Naive B cell (primary cell): Measurements from ENCODE around the gene WLS. TPM values are rescaled to one million over a fixed set of nuclear protein-coding genes. Genes with fewer than 3 reads are reported as not detected.

Experiments used
- ATAC-seq, 2 donors: fragments of 150-1000 bp; cut with Tn5 transposase; 2 replicates each; pipeline ENCODE4 v1.10.0; 2021; ENCODE audit warnings: low read depth in 2 of 2, mild to moderate bottlenecking in 2 of 2, moderate library complexity in 2 of 2
- DNase-seq: peaks from one replicate; pipeline ENCODE4 v3.0.0; 2022
- H3K27ac Mint-ChIP-seq, 6 donors: one replicate each; pipeline ENCODE4 v1.8.0; 2020 to 2022; ENCODE audit warnings: mild to moderate bottlenecking in 6 of 6, mixed read lengths in 6 of 6, moderate library complexity in 5 of 6, inconsistent platforms in 2 of 6
- H3K27me3 Mint-ChIP-seq, 3 donors: one replicate each; pipeline ENCODE4 v1.8.0; 2021 to 2022; ENCODE audit warnings: mixed read lengths in 3 of 3, mild to moderate bottlenecking in 1 of 3
- H3K36me3 Mint-ChIP-seq, 2 donors: one replicate each; pipeline ENCODE4 v1.8.0; 2020 to 2022; ENCODE audit warnings: mixed read lengths in 2 of 2, inconsistent platforms in 1 of 2, mild to moderate bottlenecking in 1 of 2
- H3K4me1 Mint-ChIP-seq, 3 donors: one replicate each; pipeline ENCODE4 v1.8.0; 2020 to 2022; ENCODE audit warnings: mixed read lengths in 3 of 3, inconsistent platforms in 1 of 3, mild to moderate bottlenecking in 1 of 3, moderate library complexity in 1 of 3
- H3K4me3 Mint-ChIP-seq, 8 donors: one replicate each; pipeline ENCODE4 v1.8.0; 2020 to 2022; ENCODE audit warnings: mild to moderate bottlenecking in 8 of 8, mixed read lengths in 8 of 8, moderate library complexity in 8 of 8, inconsistent platforms in 2 of 8
- H3K9me3 Mint-ChIP-seq, 7 donors: one replicate each; pipeline ENCODE4 v1.8.0; 2020 to 2022; ENCODE audit warnings: mixed read lengths in 7 of 7, mild to moderate bottlenecking in 5 of 7, inconsistent platforms in 2 of 7, moderate library complexity in 1 of 7
- polyA plus RNA-seq, 6 donors: library from polyadenylated mRNA; unstranded; fragments of 300-500 nt; fragmentation: Illumina TruSeq; gene quantifications; one replicate each; pipeline ENCODE4 v1.2.3, GENCODE V29; 2021; ENCODE audit warnings: low read depth in 6 of 6

Gene WLS
- polyA plus RNA-seq, 6 donors from 2014 or later, result 0.78 TPM; not detected in 5

- Mint-ChIP-seq H3K4me3 (no peak overlapping the region), H3K27me3 (peaks cover 0 to 4% (median 0%) of the 10 kb centered on the region in 3 donors), H3K36me3 (no peaks in the 10 kb centered on the region), H3K4me1 (peaks cover 4 to 7% (median 4%) of the 10 kb centered on the region in 3 donors), H3K27ac (peak overlapping the region in 1 of 6 donors; percentile 27), H3K9me3 (no peaks in the 10 kb centered on the region)
- DNase-seq (no peak), ATAC-seq (no peak)
Observed at GRCh38 chr1:68121536-68121935, 110.8 kb downstream of the WLS start.

DNA sequence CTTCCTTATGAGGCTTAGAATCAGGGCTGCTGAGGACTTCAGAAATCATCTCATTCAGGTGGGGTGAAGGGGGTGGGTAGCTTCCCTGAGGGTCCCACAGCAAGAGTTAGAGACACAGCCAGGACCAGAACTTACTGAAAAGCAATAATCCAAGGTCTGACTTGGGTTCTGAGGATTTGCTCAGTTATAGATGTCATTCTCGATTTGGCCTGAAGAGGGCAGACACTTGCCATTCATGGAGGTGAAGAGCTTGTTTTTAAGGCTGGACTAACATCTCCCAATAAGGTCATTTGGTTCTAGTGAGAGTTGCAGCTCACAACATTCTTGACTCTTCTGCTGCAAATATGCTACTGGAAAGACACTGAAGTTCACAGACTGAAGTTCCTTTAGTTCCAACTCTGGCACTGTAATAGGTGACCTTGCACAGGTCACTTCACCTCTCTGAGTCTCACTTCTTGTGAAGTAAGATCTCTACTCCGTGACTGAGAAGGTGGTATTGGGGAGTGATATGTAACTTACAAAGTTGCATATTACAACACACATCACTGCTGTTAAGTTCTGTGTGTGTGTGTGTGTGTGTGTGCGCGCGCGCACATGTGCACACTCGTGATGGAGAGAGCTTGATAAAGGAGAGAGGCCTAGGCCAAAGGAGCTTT is 112.1 kb downstream of the WLS start:
- H3K27me3 Mint-ChIP-seq, result peaks cover 0 to 5% (median 4%) of the 10 kb centered on the region in 3 donors
- ATAC-seq (no peak), DNase-seq (peak; percentile 33)
- no peak overlapping the region for H3K4me3 Mint-ChIP-seq
- H3K36me3 Mint-ChIP-seq, result no peaks in the 10 kb centered on the region
- H3K9me3 Mint-ChIP-seq, result no peaks in the 10 kb centered on the region
- H3K4me1 Mint-ChIP-seq, result peaks cover 4 to 7% (median 4%) of the 10 kb centered on the region in 3 donors
- H3K27ac Mint-ChIP-seq, result no peak overlapping the region

- Mint-ChIP-seq H3K4me3 (no peak overlapping the region), H3K9me3 (no peaks in the 10 kb centered on the region), H3K36me3 (no peaks in the 10 kb centered on the region), H3K27ac (no peak overlapping the region), H3K27me3 (peaks cover 0 to 5% (median 4%) of the 10 kb centered on the region in 3 donors), H3K4me1 (peaks cover 4 to 7% (median 4%) of the 10 kb centered on the region in 3 donors)
- ATAC-seq (no peak), DNase-seq (no peak)
Observed at GRCh38 chr1:68119445-68119844, 112.9 kb downstream of the WLS start.

- no peaks in the 10 kb centered on the region for H3K9me3 Mint-ChIP-seq
- peak overlapping the region in 1 of 8 donors; percentile 35 for H3K4me3 Mint-ChIP-seq
- H3K36me3 Mint-ChIP-seq, result no peaks in the 10 kb centered on the region
- ATAC-seq, result no peak
- DNase-seq, result no peak
- peaks cover 4 to 7% (median 4%) of the 10 kb centered on the region in 3 donors for H3K4me1 Mint-ChIP-seq
- no peak overlapping the region for H3K27ac Mint-ChIP-seq
- H3K27me3 Mint-ChIP-seq, result peaks cover 4 to 7% (median 5%) of the 10 kb centered on the region in 3 donors
Observed at GRCh38 chr1:68117416-68117815, 114.9 kb downstream of the WLS start.

- H3K4me3 Mint-ChIP-seq, result no peak overlapping the region
- H3K9me3 Mint-ChIP-seq, result no peaks in the 10 kb centered on the region
- H3K27me3 Mint-ChIP-seq, result peaks cover 4 to 11% (median 6%) of the 10 kb centered on the region in 3 donors
- H3K36me3 Mint-ChIP-seq, result no peaks in the 10 kb centered on the region
- peak overlapping the region in 1 of 6 donors; percentile 32 for H3K27ac Mint-ChIP-seq
- peaks cover 4 to 7% (median 4%) of the 10 kb centered on the region in 3 donors for H3K4me1 Mint-ChIP-seq
- DNase-seq (peak; percentile 28), ATAC-seq (no peak)
Observed at GRCh38 chr1:68116643-68117235, 115.6 kb downstream of the WLS start.

GRCh38 chr1:68115308-68115707 is 117.0 kb downstream of the WLS start:
- H3K4me3 Mint-ChIP-seq, result no peak overlapping the region
- H3K9me3 Mint-ChIP-seq, result no peaks in the 10 kb centered on the region
- no peaks in the 10 kb centered on the region for H3K36me3 Mint-ChIP-seq
- no peak overlapping the region for H3K27ac Mint-ChIP-seq
- no peak for DNase-seq
- ATAC-seq, result no peak
- peaks cover 9 to 11% (median 9%) of the 10 kb centered on the region in 3 donors for H3K27me3 Mint-ChIP-seq
- peaks cover 4 to 7% (median 4%) of the 10 kb centered on the region in 3 donors for H3K4me1 Mint-ChIP-seq

- Mint-ChIP-seq H3K27ac (no peak overlapping the region), H3K4me3 (no peak overlapping the region), H3K27me3 (peaks cover 9 to 11% (median 9%) of the 10 kb centered on the region in 3 donors), H3K9me3 (no peaks in the 10 kb centered on the region), H3K36me3 (no peaks in the 10 kb centered on the region), H3K4me1 (peaks cover 4 to 7% (median 4%) of the 10 kb centered on the region in 3 donors)
- ATAC-seq (no peak), DNase-seq (no peak)
Observed at GRCh38 chr1:68113966-68114365, 118.4 kb downstream of the WLS start.

- no peak for ATAC-seq
- DNase-seq, result no peak
- H3K27me3 Mint-ChIP-seq, result peaks cover 9 to 15% (median 13%) of the 10 kb centered on the region in 3 donors
- no peaks in the 10 kb centered on the region for H3K9me3 Mint-ChIP-seq
- H3K4me3 Mint-ChIP-seq, result no peak overlapping the region
- no peaks in the 10 kb centered on the region for H3K36me3 Mint-ChIP-seq
- no peak overlapping the region for H3K27ac Mint-ChIP-seq
- H3K4me1 Mint-ChIP-seq, result peaks cover 4 to 7% (median 4%) of the 10 kb centered on the region in 3 donors
Observed at GRCh38 chr1:68112835-68113243, 119.5 kb downstream of the WLS start.

GRCh38 chr1:68111519-68112436 is 120.5 kb downstream of the WLS start:
- no peak overlapping the region for H3K4me3 Mint-ChIP-seq
- peaks cover 0 to 2% (median 1%) of the 10 kb centered on the region in 3 donors for H3K4me1 Mint-ChIP-seq
- no peaks in the 10 kb centered on the region for H3K36me3 Mint-ChIP-seq
- no peak for DNase-seq
- H3K27me3 Mint-ChIP-seq, result peaks cover 8 to 20% (median 18%) of the 10 kb centered on the region in 3 donors
- no peak for ATAC-seq
- H3K27ac Mint-ChIP-seq, result peak overlapping the region in 1 of 6 donors; percentile 22
- H3K9me3 Mint-ChIP-seq, result no peaks in the 10 kb centered on the region

DNA sequence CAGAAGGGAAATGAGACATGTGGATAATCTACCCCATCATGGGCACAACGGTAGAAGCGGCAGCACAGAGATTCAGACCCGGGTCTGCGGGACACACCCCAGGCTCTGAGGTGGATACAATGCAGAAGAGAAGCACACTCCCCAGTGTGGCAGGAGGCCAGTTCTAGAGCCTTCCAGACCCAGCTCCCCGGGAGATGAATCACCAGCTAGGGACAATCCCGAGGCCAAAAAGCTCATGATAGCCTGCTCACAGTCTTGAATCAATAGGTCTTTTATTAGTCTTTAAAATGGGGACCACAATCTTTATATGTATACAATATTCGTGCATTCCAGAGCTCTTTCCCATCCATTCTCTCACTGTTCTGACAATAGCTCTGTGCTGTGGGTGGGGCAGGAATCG is 124.6 kb downstream of the WLS start:
- Mint-ChIP-seq H3K27me3 (peaks cover 18 to 45% (median 34%) of the 10 kb centered on the region in 3 donors), H3K9me3 (no peaks in the 10 kb centered on the region), H3K4me3 (no peak overlapping the region), H3K36me3 (no peaks in the 10 kb centered on the region), H3K27ac (no peak overlapping the region), H3K4me1 (no peaks in the 10 kb centered on the region)
- no peak for ATAC-seq
- no peak for DNase-seq

- no peaks in the 10 kb centered on the region for H3K36me3 Mint-ChIP-seq
- no peak overlapping the region for H3K27ac Mint-ChIP-seq
- no peak for ATAC-seq
- H3K27me3 Mint-ChIP-seq, result peaks cover 20 to 52% (median 49%) of the 10 kb centered on the region in 3 donors
- no peaks in the 10 kb centered on the region for H3K9me3 Mint-ChIP-seq
- DNase-seq, result no peak
- H3K4me3 Mint-ChIP-seq, result no peak overlapping the region
- H3K4me1 Mint-ChIP-seq, result no peaks in the 10 kb centered on the region
Observed at GRCh38 chr1:68103884-68104554, 128.3 kb downstream of the WLS start.

- no peak overlapping the region for H3K4me3 Mint-ChIP-seq
- no peak for DNase-seq
- peak overlapping the region in 1 of 6 donors; percentile 15 for H3K27ac Mint-ChIP-seq
- no peaks in the 10 kb centered on the region for H3K9me3 Mint-ChIP-seq
- no peaks in the 10 kb centered on the region for H3K4me1 Mint-ChIP-seq
- peaks cover 20 to 59% (median 46%) of the 10 kb centered on the region in 3 donors for H3K27me3 Mint-ChIP-seq
- no peak for ATAC-seq
- H3K36me3 Mint-ChIP-seq, result no peaks in the 10 kb centered on the region
Observed at GRCh38 chr1:68103011-68103545, 129.2 kb downstream of the WLS start.

DNA sequence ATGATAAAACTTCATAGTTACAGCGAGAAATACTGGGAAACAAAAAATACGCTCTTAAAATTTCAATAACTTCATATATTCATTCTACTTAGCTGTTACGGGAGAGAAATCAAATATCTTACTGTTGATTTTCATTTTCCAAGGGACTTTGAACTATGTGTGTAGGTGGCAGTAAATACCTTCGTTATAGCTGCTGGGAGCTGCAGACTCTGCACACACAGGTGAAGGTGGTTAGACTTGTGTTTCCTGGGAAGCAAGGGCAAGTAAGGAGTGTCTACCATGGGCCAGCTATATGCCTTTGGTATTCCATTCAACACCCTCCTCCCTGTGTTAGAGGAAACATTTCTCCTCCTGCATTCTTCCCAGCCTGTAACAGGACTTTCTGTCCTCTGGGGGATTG is 130.5 kb downstream of the WLS start:
- no peaks in the 10 kb centered on the region for H3K9me3 Mint-ChIP-seq
- H3K36me3 Mint-ChIP-seq, result no peaks in the 10 kb centered on the region
- H3K27me3 Mint-ChIP-seq, result peaks cover 26 to 52% (median 38%) of the 10 kb centered on the region in 3 donors
- no peaks in the 10 kb centered on the region for H3K4me1 Mint-ChIP-seq
- H3K27ac Mint-ChIP-seq, result no peak overlapping the region
- no peak for ATAC-seq
- no peak for DNase-seq
- H3K4me3 Mint-ChIP-seq, result no peak overlapping the region
